OCI-LY1 (cell line): ENCODE results near the gene DPYSL3.

Source experiments
- H2AFZ ChIP-seq: fragments of 200-600 bp; sonication (generic), shearing (Covaris generic); 2 replicates; pipeline ENCODE4 v1.6.0; 2014; ENCODE audit warnings: antibody characterized with exemption, mild to moderate bottlenecking, low read length
- H3F3A ChIP-seq: fragments of 200-600 bp; sonication (generic), shearing (Covaris generic); 2 replicates; pipeline ENCODE4 v1.6.0; 2014; ENCODE audit warnings: mild to moderate bottlenecking, antibody characterized with exemption, low read length, moderate library complexity; ENCODE audit not compliant: insufficient read depth
- H3K27ac ChIP-seq: fragments of 200-600 bp; sonication (generic); 2 replicates; pipeline ENCODE4 v1.5.1; 2014; ENCODE audit warnings: low read length, mixed run types, mild to moderate bottlenecking, low read depth; ENCODE audit not compliant: poor library complexity, severe bottlenecking
- H3K27me3 ChIP-seq: fragments of 200-600 bp; sonication (generic); 2 replicates; pipeline ENCODE4 v1.6.0; 2014; ENCODE audit warnings: antibody characterized with exemption, mild to moderate bottlenecking, low read length, moderate library complexity; ENCODE audit not compliant: insufficient read depth
- H3K36me3 ChIP-seq: fragments of 200-600 bp; sonication (generic); 2 replicates; pipeline ENCODE4 v1.6.1; 2014; ENCODE audit warnings: mild to moderate bottlenecking, antibody characterized with exemption, low read length, moderate library complexity, mixed read lengths; ENCODE audit not compliant: insufficient read depth
- H3K4me1 ChIP-seq: fragments of 200-600 bp; sonication (generic); 2 replicates; pipeline ENCODE4 v1.5.1; 2014; ENCODE audit warnings: mild to moderate bottlenecking, low read length, moderate library complexity; ENCODE audit not compliant: insufficient read depth, severe bottlenecking
- H3K4me2 ChIP-seq: fragments of 200-600 bp; sonication (generic), shearing (Covaris generic); 2 replicates; pipeline ENCODE4 v1.6.1; 2014; ENCODE audit warnings: low read length
- H3K4me3 ChIP-seq: fragments of 200-600 bp; sonication (generic); 2 replicates; pipeline ENCODE4 v1.5.1; 2014; ENCODE audit warnings: low read length, low read depth, mild to moderate bottlenecking, mixed read lengths; ENCODE audit not compliant: poor library complexity, severe bottlenecking
- H3K79me2 ChIP-seq: fragments of 200-600 bp; shearing (Covaris generic); 2 replicates; pipeline ENCODE4 v1.6.1; 2016; ENCODE audit warnings: mixed run types, low read length, mixed read lengths; ENCODE audit not compliant: insufficient read depth
- H3K9ac ChIP-seq: fragments of 200-600 bp; sonication (generic), shearing (Covaris generic); 2 replicates; pipeline ENCODE4 v1.6.1; 2014; ENCODE audit warnings: mild to moderate bottlenecking, low read length, mixed read lengths
- H3K9me2 ChIP-seq: fragments of 200-600 bp; sonication (generic), shearing (Covaris generic); 2 replicates; pipeline ENCODE4 v1.6.1; 2014; ENCODE audit warnings: low read depth, mild to moderate bottlenecking, low read length, mixed read lengths
- H3K9me3 ChIP-seq: fragments of 200-600 bp; shearing (Covaris generic); 2 replicates; pipeline ENCODE4 v1.6.1; 2014; ENCODE audit warnings: low read length, mixed read lengths
- H4K20me1 ChIP-seq: fragments of 200-600 bp; sonication (generic), shearing (Covaris generic); 2 replicates; pipeline ENCODE4 v1.6.0; 2016; ENCODE audit warnings: mild to moderate bottlenecking, low read length; ENCODE audit not compliant: insufficient read depth
- CTCF ChIP-seq: fragments of 200-600 bp; sonication (generic), shearing (Covaris generic); IDR thresholded peaks from 2 replicates; pipeline ENCODE4 v1.5.1; 2017; ENCODE audit warnings: mild to moderate bottlenecking, antibody characterized with exemption, low read length, moderate library complexity, mixed read lengths
- EZH2 ChIP-seq: fragments of 200-600 bp; sonication (generic), shearing (Covaris generic); IDR thresholded peaks from 2 replicates; pipeline ENCODE4 v1.8.0; 2017; ENCODE audit warnings: borderline replicate concordance, mixed run types, mild to moderate bottlenecking, antibody characterized with exemption, low read length, moderate library complexity, mixed read lengths

Gene DPYSL3

GRCh38 chr5:147430628-147431027, 79.2 kb downstream of the DPYSL3 start:
- no peaks in the 10 kb centered on the region for H3K4me1 ChIP-seq
- H3K9ac ChIP-seq, result no peak overlapping the region
- no peak overlapping the region for H3K4me2 ChIP-seq
- no peaks in the 10 kb centered on the region for H3K9me2 ChIP-seq
- no peak overlapping the region for H2AFZ ChIP-seq
- H3F3A ChIP-seq, result no peaks in the 10 kb centered on the region
- no peak overlapping the region for H3K4me3 ChIP-seq
- no peaks in the 10 kb centered on the region for H3K79me2 ChIP-seq
- H3K36me3 ChIP-seq, result no peaks in the 10 kb centered on the region
- H4K20me1 ChIP-seq, result no peaks in the 10 kb centered on the region
- H3K27ac ChIP-seq, result no peak overlapping the region
- TF ChIP-seq EZH2, result no peak
- TF ChIP-seq CTCF, result no peak
- H3K9me3 ChIP-seq, result no peaks in the 10 kb centered on the region
- H3K27me3 ChIP-seq, result no peaks in the 10 kb centered on the region

DNA sequence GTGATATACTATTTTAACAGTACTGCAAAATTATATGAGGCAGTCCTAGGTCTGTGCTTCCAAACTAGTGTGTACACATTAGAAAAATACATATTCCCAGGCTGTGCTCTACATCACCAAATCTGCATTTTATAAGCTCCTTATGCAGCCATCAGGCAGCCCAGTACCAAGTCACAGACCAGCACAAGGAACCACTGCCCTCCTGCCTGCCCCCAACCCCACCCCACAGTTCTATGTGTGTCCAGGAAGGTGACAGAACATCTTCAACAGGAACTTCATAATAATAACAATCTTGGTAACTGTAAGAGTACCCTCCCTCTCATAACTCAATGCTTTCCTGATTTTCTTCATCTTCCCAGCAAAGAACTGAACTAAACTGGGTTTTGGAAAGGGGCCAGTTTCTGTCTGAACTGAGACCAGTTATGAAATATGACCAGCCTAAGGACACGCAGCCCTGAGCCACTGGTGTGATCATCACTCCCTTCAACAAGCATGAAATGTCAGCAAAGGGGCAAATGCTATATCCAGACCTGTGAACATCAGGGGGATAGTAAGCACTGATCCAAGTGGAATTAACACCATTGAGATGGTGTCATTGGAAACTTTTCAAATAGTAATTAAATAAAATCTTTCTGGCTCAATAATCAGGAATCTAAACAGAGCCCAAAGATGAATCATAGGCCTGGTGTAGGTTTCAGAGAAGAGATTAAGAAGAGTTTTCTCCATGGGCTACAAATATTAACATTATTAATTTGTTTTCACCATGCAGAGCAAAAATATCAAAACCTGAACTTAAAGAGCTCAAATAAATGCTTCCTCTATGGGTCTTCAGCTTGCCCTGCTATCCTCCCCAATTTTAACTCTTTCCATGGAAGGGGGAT, 82.1 kb downstream of the DPYSL3 start:
- TF ChIP-seq CTCF (no peak), EZH2 (no peak)
- no peaks in the 10 kb centered on the region for H3K4me1 ChIP-seq
- H3F3A ChIP-seq, result no peaks in the 10 kb centered on the region
- no peaks in the 10 kb centered on the region for H4K20me1 ChIP-seq
- H3K9me3 ChIP-seq, result no peaks in the 10 kb centered on the region
- H3K36me3 ChIP-seq, result no peaks in the 10 kb centered on the region
- no peak overlapping the region for H3K9ac ChIP-seq
- H3K27ac ChIP-seq, result no peak overlapping the region
- no peak overlapping the region for H2AFZ ChIP-seq
- no peaks in the 10 kb centered on the region for H3K9me2 ChIP-seq
- H3K79me2 ChIP-seq, result no peaks in the 10 kb centered on the region
- H3K4me2 ChIP-seq, result no peak overlapping the region
- H3K27me3 ChIP-seq, result no peaks in the 10 kb centered on the region
- no peak overlapping the region for H3K4me3 ChIP-seq

DNA sequence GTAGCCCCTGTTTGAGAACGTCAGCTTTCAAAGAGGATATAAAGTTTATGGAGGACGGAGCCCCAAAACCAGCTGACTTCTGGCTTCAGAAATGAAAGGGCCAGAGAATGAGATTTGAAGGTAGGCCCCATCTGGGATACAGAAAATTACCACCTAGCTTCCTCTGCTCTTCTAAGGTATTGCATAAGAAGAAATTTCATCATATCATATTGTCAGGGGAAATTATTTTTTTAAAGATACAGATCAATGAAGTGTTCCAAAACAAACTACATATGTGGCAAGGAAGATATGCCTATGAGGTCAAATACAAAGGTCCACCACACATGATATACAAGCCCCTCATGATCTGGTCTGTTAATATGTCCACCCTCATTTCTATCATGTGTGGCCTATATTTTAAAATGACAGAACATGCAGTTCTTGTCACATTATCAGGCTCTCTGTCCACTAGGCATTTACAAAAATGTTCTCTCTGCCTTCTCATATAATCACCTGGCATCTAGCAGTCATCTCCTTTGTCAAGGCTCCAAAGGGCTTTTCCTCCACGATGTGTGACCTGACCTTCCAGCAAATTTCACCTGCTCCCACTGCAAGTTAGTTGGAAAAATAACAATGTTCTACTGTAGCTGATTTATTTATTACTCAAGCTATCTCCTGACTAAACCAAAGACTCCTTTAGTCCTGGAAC, 83.1 kb downstream of the DPYSL3 start:
- Histone ChIP-seq H3K79me2 (no peaks in the 10 kb centered on the region), H3K4me2 (no peak overlapping the region), H3K36me3 (no peaks in the 10 kb centered on the region), H3K4me3 (no peak overlapping the region), H4K20me1 (no peaks in the 10 kb centered on the region), H3K4me1 (no peaks in the 10 kb centered on the region), H3K27me3 (no peaks in the 10 kb centered on the region), H3F3A (no peaks in the 10 kb centered on the region), H3K9me3 (no peaks in the 10 kb centered on the region), H3K9me2 (no peaks in the 10 kb centered on the region), H3K9ac (no peak overlapping the region), H2AFZ (no peak overlapping the region), H3K27ac (no peak overlapping the region)
- TF ChIP-seq EZH2 (no peak), CTCF (no peak)
